ENCODE data around the gene NINJ2. TPM values are rescaled to one million over a fixed set of nuclear protein-coding genes. Genes with fewer than 3 reads are reported as not detected.

NINJ2 gene
- total RNA-seq, 1 donor from 2014 or later = 0.69 TPM

GRCh38 chr12:558580-558979 lies 104.7 kb downstream of the NINJ2 start:
- no peak for DNase-seq (ENCODE audit: low spot score in 2 of 2, unreplicated experiment in 2 of 2)
- TF ChIP-seq, protein P1, sequence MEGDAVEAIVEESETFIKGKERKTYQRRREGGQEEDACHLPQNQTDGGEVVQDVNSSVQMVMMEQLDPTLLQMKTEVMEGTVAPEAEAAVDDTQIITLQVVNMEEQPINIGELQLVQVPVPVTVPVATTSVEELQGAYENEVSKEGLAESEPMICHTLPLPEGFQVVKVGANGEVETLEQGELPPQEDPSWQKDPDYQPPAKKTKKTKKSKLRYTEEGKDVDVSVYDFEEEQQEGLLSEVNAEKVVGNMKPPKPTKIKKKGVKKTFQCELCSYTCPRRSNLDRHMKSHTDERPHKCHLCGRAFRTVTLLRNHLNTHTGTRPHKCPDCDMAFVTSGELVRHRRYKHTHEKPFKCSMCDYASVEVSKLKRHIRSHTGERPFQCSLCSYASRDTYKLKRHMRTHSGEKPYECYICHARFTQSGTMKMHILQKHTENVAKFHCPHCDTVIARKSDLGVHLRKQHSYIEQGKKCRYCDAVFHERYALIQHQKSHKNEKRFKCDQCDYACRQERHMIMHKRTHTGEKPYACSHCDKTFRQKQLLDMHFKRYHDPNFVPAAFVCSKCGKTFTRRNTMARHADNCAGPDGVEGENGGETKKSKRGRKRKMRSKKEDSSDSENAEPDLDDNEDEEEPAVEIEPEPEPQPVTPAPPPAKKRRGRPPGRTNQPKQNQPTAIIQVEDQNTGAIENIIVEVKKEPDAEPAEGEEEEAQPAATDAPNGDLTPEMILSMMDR (IDR thresholded peaks at IDR 0.05; ENCODE audit: unreplicated experiment) = no peak
- Mint-ChIP-seq H3K9me3 (peaks cover 3% of the 10 kb centered on the region), H3K27ac (no peak overlapping the region), H3K4me3 (no peak overlapping the region), H3K4me1 (no peaks in the 10 kb centered on the region), H3K27me3 (ENCODE audit: low read depth) (peaks cover 13% of the 10 kb centered on the region), H3K36me3 (no peaks in the 10 kb centered on the region)

DNA sequence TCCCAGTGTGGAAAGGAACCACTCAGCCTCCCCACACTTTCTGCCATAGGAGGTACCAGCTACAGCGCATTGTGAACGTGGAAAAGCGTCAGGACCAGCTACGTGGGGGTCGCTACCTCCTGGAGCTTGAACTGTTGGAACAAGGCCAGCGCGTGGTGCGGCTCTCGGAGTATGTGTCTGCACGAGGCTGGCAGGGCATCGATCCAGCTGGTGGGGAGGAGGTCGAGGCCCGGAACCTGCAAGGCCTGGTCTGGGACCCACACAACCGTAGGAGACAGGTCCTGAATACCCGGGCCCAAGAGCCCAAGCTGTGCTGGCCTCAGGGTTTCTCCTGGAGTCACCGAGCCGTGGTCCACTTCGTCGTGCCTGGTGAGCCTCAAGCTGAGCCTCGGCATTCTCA lies 106.7 kb downstream of the NINJ2 start:
- H3K4me1 Mint-ChIP-seq = no peaks in the 10 kb centered on the region
- H3K4me3 Mint-ChIP-seq = no peak overlapping the region
- H3K9me3 Mint-ChIP-seq = peaks cover 3% of the 10 kb centered on the region
- TF ChIP-seq, protein P1 (IDR thresholded peaks at IDR 0.05; ENCODE audit: unreplicated experiment) = no peak
- DNase-seq (ENCODE audit: low spot score in 2 of 2, unreplicated experiment in 2 of 2) = no peak
- no peaks in the 10 kb centered on the region for H3K36me3 Mint-ChIP-seq
- peaks cover 13% of the 10 kb centered on the region for H3K27me3 Mint-ChIP-seq (ENCODE audit: low read depth)
- no peak overlapping the region for H3K27ac Mint-ChIP-seq

GRCh38 chr12:554001-554285 lies 109.3 kb downstream of the NINJ2 start:
- Mint-ChIP-seq H3K4me3 (no peak overlapping the region), H3K36me3 (no peaks in the 10 kb centered on the region), H3K4me1 (no peaks in the 10 kb centered on the region), H3K9me3 (peaks cover 3% of the 10 kb centered on the region), H3K27ac (no peak overlapping the region), H3K27me3 (ENCODE audit: low read depth) (peaks cover 3% of the 10 kb centered on the region)
- TF ChIP-seq, protein P1 (IDR thresholded peaks at IDR 0.05; ENCODE audit: unreplicated experiment) = no peak
- no peak for DNase-seq (ENCODE audit: low spot score in 2 of 2, unreplicated experiment in 2 of 2)

DNA sequence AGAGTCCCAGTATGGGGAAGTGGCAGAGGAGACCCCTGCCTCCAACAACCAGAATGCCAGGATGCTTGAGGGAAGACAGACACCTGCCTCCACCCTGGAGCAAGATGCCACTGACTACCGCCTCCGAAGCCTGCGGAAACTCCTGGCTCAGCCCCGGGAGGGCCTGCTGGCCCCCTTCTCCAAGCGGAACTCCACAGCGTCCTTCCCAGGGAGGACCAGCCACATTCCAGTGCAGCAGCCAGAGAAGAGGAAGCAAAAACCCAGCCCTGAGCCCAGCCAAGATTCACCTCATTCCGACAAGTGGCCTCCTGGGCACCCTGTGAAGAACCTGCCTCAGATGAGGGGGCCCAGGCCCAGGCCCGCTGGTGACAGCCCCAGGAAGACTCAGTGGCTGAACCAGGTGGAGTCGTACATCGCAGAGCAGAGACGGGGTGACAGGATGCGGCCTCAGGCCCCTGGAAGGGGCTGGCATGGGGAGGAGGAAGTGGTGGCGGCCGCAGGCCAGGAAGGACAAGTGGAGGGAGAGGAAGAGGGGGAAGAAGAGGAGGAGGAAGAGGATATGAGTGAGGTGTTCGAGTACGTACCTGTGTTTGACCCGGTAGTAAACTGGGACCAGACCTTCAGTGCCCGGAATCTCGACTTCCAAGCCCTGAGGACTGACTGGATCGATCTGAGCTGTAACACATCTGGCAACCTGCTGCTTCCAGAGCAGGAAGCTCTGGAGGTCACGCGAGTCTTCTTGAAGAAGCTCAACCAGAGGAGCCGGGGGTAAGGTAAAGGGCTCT lies 109.8 kb downstream of the NINJ2 start:
- TF ChIP-seq, protein P1 (IDR thresholded peaks at IDR 0.05; ENCODE audit: unreplicated experiment) = no peak
- H3K4me1 Mint-ChIP-seq = no peaks in the 10 kb centered on the region
- H3K36me3 Mint-ChIP-seq = no peaks in the 10 kb centered on the region
- H3K27me3 Mint-ChIP-seq (ENCODE audit: low read depth) = no peaks in the 10 kb centered on the region
- H3K27ac Mint-ChIP-seq = no peak overlapping the region
- no peak overlapping the region for H3K4me3 Mint-ChIP-seq
- peaks cover 3% of the 10 kb centered on the region for H3K9me3 Mint-ChIP-seq
- DNase-seq (ENCODE audit: low spot score in 2 of 2, unreplicated experiment in 2 of 2) = no peak

- Mint-ChIP-seq H3K4me1 (no peaks in the 10 kb centered on the region), H3K27ac (no peak overlapping the region), H3K4me3 (no peak overlapping the region), H3K27me3 (ENCODE audit: low read depth) (peaks cover 1% of the 10 kb centered on the region), H3K36me3 (no peaks in the 10 kb centered on the region), H3K9me3 (peaks cover 3% of the 10 kb centered on the region)
- DNase-seq (ENCODE audit: low spot score in 2 of 2, unreplicated experiment in 2 of 2) = no peak
- TF ChIP-seq, protein P1 (IDR thresholded peaks at IDR 0.05; ENCODE audit: unreplicated experiment) = no peak
Measured at GRCh38 chr12:552466-552865, 110.8 kb downstream of the NINJ2 start.

All from mesothelial cell of epicardium (in vitro differentiated cells).